ENCODE measurements around the gene PLCB1. TPM values are rescaled to one million over a fixed set of nuclear protein-coding genes. Genes with fewer than 3 reads are reported as not detected.
"Not testable (repeated sequence)": the region's sequence is repeated elsewhere in the genome, so short reads cannot be mapped to it uniquely, and the experiment has no call there.

The PLCB1 gene
- polyA plus RNA-seq = 0.28 TPM

DNA sequence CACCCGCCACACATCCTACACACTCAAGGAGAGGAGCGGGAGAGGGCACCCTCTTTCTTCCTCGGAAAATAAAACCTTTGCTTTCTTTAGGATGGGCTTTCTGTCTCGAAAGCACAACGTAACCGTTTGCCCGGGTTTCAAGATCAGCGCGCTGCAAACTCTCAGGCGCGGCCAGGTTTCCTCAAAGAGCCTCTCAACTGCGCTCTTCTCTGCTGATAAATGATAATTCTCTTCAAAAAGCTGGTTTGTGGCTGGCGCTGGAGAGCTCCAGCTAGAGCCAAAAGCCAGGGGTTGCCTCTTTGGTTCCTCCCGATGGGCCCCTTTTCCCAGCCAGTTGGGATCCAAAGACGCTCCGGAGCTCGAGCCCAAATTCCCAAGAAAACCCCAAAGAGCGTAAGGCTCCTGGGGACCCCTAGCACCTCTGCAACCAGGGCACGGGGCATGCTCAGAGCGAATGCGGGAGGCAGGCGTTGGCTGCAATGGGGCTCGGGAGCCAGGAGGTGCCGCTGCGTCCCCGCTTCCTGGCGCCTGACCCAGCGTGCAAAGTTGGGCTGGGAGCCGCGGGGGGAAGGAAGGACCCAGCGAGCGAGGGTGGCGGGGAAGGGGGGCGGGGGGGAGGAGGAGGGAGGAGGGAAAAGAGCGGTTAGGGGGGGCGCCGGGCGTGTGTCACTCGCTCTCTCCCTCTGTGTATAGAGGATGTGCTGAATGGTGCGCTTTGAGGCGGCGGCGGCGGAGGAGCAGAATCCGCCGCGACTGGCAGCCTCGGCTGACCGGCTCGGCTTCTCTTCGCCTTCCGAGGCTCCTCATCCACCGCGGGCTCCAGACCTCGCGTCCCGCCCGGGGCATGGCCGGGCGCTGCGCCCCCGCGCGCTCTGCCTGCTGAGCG lies at the start of gene PLCB1:
TSS of gene PLCB1 (plus strand) at position 669 of the 886 bp plus-strand sequence. CDS start 386 bp downstream, outside the sequence.
- Mint-ChIP-seq H3K27me3 (peaks cover 21% of the 10 kb centered on the region), H3K9me3 (no peaks in the 10 kb centered on the region), H3K4me3 (peak within 1 kb of the TSS in 3 of 4 donors; percentile 22 to 84 (median 53)), H3K36me3 (no peaks in the 10 kb centered on the region), H3K27ac (no peak within 1 kb of the TSS), H3K4me1 (peaks cover 4 to 8% (median 5%) of the 10 kb centered on the region in 3 donors)

DNA sequence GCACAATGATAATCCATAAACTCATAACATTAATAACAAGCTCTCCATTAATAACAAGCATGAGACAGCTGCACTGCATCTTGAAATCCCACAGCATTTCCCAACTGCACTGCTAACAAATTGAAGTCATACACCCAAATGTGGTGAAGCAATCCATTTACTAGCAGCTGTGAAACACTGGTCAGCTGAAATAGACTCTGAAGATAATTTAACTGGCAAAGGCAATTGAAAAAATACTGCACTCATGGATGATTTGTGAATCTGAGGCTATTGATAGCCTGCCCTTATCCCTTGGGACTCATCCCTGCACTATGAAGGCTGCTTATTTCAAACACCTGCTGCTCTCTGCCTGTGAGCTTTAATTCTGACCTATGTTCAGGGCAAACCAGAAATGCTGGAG lies 49.1 kb upstream of the PLCB1 start:
- no peaks in the 10 kb centered on the region for H3K36me3 Mint-ChIP-seq
- no peak overlapping the region for H3K27ac Mint-ChIP-seq
- H3K27me3 Mint-ChIP-seq = no peaks in the 10 kb centered on the region
- H3K4me1 Mint-ChIP-seq = no peaks in the 10 kb centered on the region
- H3K4me3 Mint-ChIP-seq = no peak overlapping the region
- no peaks in the 10 kb centered on the region for H3K9me3 Mint-ChIP-seq

DNA sequence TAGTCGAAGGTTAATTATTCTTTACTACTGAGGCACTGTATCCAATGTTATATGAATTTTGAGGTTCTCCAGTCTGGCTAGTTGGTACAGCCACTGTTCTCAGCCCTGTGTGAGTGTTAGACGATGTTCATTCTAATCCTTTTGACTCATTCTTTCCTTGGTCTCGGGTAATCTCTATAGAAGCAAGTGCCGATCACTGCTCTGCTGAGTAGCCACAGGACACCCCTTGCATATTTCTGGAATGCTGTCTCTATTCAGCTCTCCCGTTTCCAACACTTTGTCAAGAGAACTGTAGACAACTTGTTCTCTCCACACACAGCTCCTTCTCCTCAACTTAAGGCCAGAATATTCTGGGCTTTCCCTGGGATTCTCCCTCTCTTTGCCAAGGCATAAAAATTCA lies 42.4 kb upstream of the PLCB1 start:
- no peaks in the 10 kb centered on the region for H3K36me3 Mint-ChIP-seq
- no peak overlapping the region for H3K4me3 Mint-ChIP-seq
- H3K27me3 Mint-ChIP-seq = peaks cover 2% of the 10 kb centered on the region
- H3K9me3 Mint-ChIP-seq = no peaks in the 10 kb centered on the region
- H3K4me1 Mint-ChIP-seq = no peaks in the 10 kb centered on the region
- no peak overlapping the region for H3K27ac Mint-ChIP-seq

DNA sequence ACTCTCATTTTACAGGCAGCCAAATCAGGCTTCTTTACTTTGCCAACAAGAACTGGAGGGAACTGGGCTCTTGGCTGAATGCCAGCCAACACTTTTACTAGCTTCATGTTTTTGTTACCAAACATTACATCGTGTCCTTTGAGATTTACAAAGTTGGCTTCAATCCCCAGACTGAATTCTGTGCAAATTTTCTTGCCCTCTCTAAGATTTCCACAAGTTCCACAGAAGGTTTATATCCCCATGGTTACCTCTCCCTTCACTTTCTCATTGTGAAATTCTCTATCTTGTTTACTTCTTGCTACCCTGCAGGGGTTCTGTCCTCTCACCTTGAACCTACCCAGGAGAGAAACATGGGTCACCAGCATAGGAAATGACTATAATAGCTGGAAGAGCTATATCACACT lies 37.6 kb upstream of the PLCB1 start:
- no peak overlapping the region for H3K27ac Mint-ChIP-seq
- H3K4me1 Mint-ChIP-seq = no peaks in the 10 kb centered on the region
- peaks cover 5% of the 10 kb centered on the region for H3K27me3 Mint-ChIP-seq
- H3K4me3 Mint-ChIP-seq = peak overlapping the region in 1 of 4 donors; percentile 45
- no peaks in the 10 kb centered on the region for H3K36me3 Mint-ChIP-seq
- no peaks in the 10 kb centered on the region for H3K9me3 Mint-ChIP-seq

DNA sequence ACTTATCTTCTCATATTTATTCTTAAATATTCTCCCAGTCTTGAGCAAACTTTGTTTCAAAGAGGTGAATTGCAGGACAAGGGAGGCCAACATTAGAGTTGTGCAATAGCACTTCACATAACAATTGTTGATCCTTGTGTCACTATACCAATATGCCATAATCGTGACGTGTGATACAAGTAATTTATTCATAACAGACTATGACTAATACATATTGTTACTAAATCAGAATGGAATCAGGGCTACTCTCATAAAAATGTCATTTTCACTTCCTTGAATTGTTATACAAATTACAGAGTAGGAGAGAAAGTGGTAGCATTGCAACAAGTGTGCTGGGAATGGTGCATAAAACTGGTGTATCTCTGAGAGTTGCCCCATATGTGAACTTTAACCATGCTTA lies 37.2 kb upstream of the PLCB1 start:
- no peaks in the 10 kb centered on the region for H3K36me3 Mint-ChIP-seq
- no peaks in the 10 kb centered on the region for H3K9me3 Mint-ChIP-seq
- H3K27ac Mint-ChIP-seq = no peak overlapping the region
- H3K27me3 Mint-ChIP-seq = peaks cover 5% of the 10 kb centered on the region
- H3K4me1 Mint-ChIP-seq = no peaks in the 10 kb centered on the region
- no peak overlapping the region for H3K4me3 Mint-ChIP-seq

DNA sequence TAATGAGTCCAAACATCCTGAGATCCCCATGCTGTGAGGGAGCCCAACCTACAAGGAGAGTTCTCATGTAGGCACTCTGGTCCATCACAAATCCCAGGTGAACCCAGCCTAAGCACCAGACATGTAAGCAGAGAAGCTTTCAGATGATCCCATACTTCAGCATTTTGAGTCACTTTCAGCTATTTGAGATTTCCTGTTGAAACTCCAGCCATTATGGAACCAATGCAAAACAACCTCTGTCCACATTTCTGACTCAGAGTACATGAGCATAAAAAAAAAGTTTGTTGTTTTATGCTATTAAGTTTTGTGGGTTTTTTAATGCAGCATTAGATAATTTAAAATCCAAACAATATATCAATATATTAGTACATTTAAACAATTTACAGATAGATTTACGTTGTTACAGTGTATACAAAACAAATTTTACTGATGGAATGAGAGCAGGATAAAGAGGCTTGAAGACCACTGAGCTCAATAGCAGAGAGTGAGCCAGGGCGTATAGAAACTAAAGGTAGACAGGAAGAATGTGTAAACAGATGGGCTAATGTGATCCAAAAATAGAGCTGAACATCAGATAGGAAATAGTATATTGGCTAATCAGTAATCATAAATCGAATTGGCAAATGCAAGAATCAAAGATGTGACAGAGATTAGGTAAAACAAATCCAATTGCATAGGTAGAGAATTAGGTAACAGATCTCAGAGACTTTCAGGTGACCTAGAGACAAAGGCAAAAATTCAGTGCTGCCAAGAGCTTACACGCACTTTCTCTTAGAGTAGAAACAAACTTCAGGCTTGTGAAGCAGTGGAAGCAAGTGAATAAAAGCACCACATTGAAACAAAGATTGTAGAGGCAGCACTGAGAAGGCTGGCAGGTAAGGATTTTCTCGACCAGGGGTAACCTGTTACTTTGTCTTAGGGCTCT lies 36.2 kb upstream of the PLCB1 start:
- H3K36me3 Mint-ChIP-seq = no peaks in the 10 kb centered on the region

DNA sequence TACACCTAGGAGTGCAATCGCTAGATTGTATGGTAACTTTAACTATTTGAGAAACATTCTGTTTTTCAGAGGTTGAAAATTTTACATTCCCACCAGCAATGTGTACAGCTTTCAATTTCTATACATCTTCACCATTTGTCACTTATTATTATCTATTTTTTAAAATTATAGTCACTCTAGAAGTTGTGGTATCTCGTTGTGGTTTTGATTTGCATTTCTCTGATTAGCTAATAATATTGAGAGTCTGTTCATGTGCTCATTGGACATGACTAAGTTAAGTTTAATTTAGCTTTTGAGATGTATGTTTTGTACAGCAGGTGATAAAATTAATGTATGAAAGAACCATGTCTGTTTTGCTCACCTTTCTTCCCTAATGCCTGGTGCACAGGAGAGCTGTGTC lies 34.8 kb upstream of the PLCB1 start:
- Mint-ChIP-seq H3K9me3 (no peaks in the 10 kb centered on the region), H3K27ac (no peak overlapping the region), H3K4me3 (no peak overlapping the region), H3K36me3 (no peaks in the 10 kb centered on the region), H3K27me3 (peaks cover 6% of the 10 kb centered on the region), H3K4me1 (no peaks in the 10 kb centered on the region)

More for the DNA sequence above, 36.2 kb upstream of the PLCB1 start:
- Mint-ChIP-seq H3K9me3 (no peaks in the 10 kb centered on the region), H3K4me1 (no peaks in the 10 kb centered on the region), H3K27me3 (peaks cover 6% of the 10 kb centered on the region), H3K4me3 (no peak overlapping the region), H3K27ac (no peak overlapping the region)

DNA sequence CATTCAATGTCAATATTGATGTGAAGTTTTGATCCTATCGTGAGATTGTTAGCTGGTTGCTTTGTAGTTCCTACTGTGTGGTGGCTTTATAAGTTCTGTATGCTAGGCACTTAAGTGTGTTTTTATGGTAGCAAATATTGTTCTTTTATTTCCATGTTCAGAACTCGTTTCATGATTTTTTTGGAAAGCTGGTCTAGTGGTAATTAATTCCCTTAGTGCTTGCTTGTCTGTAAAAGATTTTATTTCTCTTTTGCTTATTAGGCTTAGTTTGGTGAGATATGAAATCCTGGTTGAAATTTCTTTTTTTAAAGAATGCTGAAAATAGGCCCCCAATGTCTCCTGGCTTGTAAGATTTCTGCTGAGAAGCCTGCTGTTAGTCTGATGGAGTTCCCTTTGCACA lies 27.8 kb upstream of the PLCB1 start:
- Mint-ChIP-seq H3K9me3 (peaks cover 6 to 19% (median 16%) of the 10 kb centered on the region in 3 donors), H3K27me3 (peaks cover 2% of the 10 kb centered on the region), H3K4me1 (no peaks in the 10 kb centered on the region), H3K36me3 (no peaks in the 10 kb centered on the region), H3K4me3 (no peak overlapping the region), H3K27ac (no peak overlapping the region)

DNA sequence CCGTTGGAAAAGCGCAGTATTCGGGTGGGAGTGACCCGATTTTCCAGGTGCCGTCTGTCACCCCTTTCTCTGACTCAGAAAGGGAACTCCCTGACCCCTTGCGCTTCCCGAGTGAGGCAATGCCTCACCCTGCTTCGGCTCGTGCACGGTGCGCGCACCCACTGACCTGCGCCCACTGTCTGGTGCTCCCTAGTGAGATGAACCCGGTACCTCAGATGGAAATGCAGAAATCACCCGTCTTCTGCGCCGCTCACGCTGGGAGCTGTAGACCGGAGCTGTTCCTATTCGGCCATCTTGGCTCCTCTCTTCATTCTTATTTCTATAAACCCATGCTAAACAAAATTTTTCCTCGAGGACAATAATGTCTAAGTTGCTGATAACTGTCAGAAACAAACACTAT lies 17.5 kb upstream of the PLCB1 start:
- not testable (repeated sequence) for H3K27me3 Mint-ChIP-seq, H3K27ac Mint-ChIP-seq, H3K36me3 Mint-ChIP-seq, H3K4me3 Mint-ChIP-seq, H3K9me3 Mint-ChIP-seq, H3K4me1 Mint-ChIP-seq

DNA sequence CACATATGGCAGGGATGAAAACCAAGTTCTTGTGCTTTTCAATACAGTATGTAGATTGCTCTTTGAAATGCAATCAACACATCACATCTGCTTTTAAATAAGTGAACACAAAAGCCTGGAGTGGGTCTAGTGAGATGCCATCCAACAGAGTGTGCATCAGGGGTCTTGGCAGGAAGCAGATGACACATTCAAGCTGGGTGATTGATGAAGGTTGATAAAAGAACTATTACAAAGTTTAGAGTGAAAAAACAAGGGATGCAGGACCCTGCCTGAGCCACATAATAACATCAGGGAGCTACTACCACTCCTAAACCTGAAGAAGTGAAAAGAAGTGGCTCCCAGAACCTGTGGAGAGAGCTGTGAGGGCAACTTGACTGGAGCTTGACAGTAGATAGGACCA lies 16.6 kb upstream of the PLCB1 start:
- no peaks in the 10 kb centered on the region for H3K4me1 Mint-ChIP-seq
- peaks cover 2% of the 10 kb centered on the region for H3K36me3 Mint-ChIP-seq
- H3K27me3 Mint-ChIP-seq = peaks cover 5% of the 10 kb centered on the region
- H3K9me3 Mint-ChIP-seq = no peaks in the 10 kb centered on the region
- no peak overlapping the region for H3K27ac Mint-ChIP-seq
- no peak overlapping the region for H3K4me3 Mint-ChIP-seq

DNA sequence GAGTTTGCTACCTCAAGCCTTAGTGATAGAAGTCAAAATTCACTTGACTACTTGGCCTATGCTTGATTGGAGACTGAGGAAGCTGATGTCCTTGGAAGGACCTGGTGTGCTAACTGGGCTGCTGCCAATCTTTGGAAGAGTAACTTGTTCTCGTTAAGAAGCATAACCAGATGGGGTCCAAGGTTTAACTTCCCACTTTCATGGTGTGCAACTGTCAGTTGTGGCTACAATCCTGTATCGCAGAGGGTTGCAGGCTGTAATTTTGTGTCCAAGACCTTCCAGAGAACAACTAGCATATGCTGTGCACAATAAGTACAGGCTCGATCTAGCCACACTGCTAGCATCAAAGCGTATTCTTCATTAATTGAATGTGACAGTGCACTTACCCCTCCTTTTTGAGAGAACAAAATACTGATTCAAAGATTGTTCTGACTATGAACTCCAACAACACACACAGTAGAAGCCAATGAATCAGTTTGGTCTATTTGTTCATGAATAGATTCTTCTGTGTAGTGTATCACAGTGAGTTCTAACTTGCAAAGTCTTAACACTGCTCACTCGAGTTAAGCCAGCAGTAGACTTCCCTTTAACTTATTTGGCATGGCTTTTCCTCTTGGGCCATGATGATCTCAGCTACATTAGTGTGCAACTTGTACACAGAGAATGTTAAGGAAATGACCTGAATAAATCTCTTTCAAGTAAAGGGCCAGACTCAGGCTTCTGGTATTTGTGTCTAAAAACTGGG lies 15.8 kb upstream of the PLCB1 start:
- Mint-ChIP-seq H3K4me1 (no peaks in the 10 kb centered on the region), H3K27ac (no peak overlapping the region), H3K27me3 (peaks cover 5% of the 10 kb centered on the region), H3K36me3 (peaks cover 2% of the 10 kb centered on the region), H3K9me3 (no peaks in the 10 kb centered on the region), H3K4me3 (no peak overlapping the region)

DNA sequence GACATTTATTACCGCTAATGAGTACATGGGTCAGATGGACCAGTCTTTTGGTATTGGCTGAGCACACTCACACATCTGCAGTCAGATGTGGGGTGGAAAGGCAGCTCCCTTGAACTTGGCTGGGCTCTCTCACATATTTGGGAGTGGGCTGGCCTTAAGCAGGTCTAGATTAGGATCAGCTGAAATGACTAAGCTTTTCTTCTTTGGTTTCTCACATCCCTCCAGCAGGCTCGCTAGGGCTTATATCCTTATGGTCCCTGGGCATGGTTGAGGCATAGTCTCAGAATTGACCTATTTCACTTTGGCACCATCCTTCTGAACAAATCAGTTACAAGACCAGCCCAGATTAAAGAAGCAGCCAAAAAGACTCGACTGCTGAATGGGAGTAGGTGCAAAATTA lies 14.4 kb upstream of the PLCB1 start:
- Mint-ChIP-seq H3K9me3 (no peaks in the 10 kb centered on the region), H3K27me3 (peaks cover 5% of the 10 kb centered on the region), H3K27ac (no peak overlapping the region), H3K4me1 (no peaks in the 10 kb centered on the region), H3K36me3 (peaks cover 2% of the 10 kb centered on the region), H3K4me3 (no peak overlapping the region)

DNA sequence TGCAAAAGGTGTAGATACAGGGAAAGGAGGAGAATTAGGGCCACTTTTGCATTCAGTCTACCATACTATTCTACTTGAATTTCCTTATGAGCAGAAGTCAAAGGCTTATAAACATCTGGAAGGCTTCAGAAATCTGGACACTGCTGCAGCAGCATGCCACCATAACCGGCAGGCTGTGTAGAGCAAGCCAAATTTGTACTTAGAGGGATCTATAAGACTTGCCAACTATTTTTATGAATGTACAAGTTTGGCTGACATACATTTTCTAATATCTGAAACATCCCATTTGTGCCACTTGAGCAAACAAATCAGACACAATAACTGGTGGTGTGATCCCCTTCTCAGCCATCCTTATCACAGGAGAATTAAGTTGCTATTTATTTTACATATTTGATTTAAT lies 14.0 kb upstream of the PLCB1 start:
- H3K9me3 Mint-ChIP-seq = no peaks in the 10 kb centered on the region
- peaks cover 5% of the 10 kb centered on the region for H3K27me3 Mint-ChIP-seq
- no peak overlapping the region for H3K4me3 Mint-ChIP-seq
- no peaks in the 10 kb centered on the region for H3K4me1 Mint-ChIP-seq
- peaks cover 2% of the 10 kb centered on the region for H3K36me3 Mint-ChIP-seq
- no peak overlapping the region for H3K27ac Mint-ChIP-seq

DNA sequence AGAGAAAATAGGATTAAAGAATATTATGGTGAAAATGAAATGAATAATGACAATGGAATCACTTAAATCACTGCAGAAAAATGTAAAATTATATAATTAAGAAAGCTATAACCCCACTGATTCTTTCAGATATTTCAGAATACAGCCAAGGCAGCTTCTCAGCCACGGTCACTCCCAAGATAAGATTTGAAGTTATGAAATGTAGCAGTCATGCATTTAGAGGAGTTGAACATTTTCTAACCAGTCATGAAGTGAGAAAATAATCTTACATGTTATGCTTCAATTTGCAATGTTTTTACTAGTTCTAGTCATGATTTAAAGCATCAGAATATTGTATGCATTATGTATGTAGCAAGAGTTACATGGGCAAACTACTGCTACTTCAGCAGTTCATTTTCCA lies 13.3 kb upstream of the PLCB1 start:
- Mint-ChIP-seq H3K27ac (no peak overlapping the region), H3K36me3 (peaks cover 2% of the 10 kb centered on the region), H3K4me3 (no peak overlapping the region), H3K27me3 (peaks cover 5% of the 10 kb centered on the region), H3K4me1 (no peaks in the 10 kb centered on the region), H3K9me3 (no peaks in the 10 kb centered on the region)

DNA sequence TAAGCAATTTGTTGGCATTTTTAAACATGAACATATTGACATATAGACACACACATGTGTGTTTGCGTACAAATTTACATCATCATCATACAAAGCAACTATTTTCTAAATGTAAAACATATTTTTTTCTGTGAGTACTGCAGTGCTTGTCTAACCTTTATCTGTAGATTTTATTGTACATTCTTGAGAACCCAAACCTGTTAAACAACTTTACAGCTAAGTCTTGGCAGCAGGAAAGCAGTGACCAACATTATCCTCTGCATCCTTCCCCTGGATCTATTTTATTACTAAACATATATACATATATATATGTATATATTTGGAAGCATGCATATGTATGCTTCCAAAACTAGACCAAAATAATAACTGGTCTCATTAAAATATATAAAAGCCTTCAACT lies 10.4 kb upstream of the PLCB1 start:
- no peak overlapping the region for H3K4me3 Mint-ChIP-seq
- H3K36me3 Mint-ChIP-seq = no peaks in the 10 kb centered on the region
- peaks cover 3% of the 10 kb centered on the region for H3K27me3 Mint-ChIP-seq
- no peaks in the 10 kb centered on the region for H3K9me3 Mint-ChIP-seq
- H3K27ac Mint-ChIP-seq = no peak overlapping the region
- H3K4me1 Mint-ChIP-seq = no peaks in the 10 kb centered on the region

Data from IgD-negative memory B cell (primary cell).